Central memory CD8-positive, alpha-beta T cell (primary cell): ENCODE measurements around the gene ANKS1B.
"Not testable (repeated sequence)": the region's sequence is repeated elsewhere in the genome, so short reads cannot be mapped to it uniquely, and the experiment has no call there.

Experiments
- ATAC-seq: fragments of 150-1000 bp; cut with Tn5 transposase; replicated peaks from 2 replicates; pipeline ENCODE4 v1.10.0; 2022; ENCODE audit warnings: mild to moderate bottlenecking, moderate FRiP score, moderate number of reproducible peaks; ENCODE audit not compliant: poor library complexity, severe bottlenecking; ENCODE audit errors: extremely low read depth
- DNase-seq, 2 donors: peaks; one replicate each; pipeline ENCODE4 v3.0.0; 2021; ENCODE audit warnings: low spot score in 2 of 2
- H3K27ac Mint-ChIP-seq: one replicate; pipeline ENCODE4 v1.8.0; 2022; ENCODE audit warnings: low read depth, mild to moderate bottlenecking, moderate library complexity, mixed read lengths
- H3K27me3 Mint-ChIP-seq: one replicate; pipeline ENCODE4 v1.8.0; 2022; ENCODE audit warnings: mixed read lengths
- H3K36me3 Mint-ChIP-seq: one replicate; pipeline ENCODE4 v1.8.0; 2022; ENCODE audit warnings: mild to moderate bottlenecking, moderate library complexity, mixed read lengths; ENCODE audit not compliant: insufficient read depth
- H3K4me1 Mint-ChIP-seq: one replicate; pipeline ENCODE4 v1.8.0; 2022; ENCODE audit warnings: mixed read lengths
- H3K4me3 Mint-ChIP-seq: one replicate; pipeline ENCODE4 v1.8.0; 2022; ENCODE audit warnings: mild to moderate bottlenecking, moderate library complexity, mixed read lengths
- H3K9me3 Mint-ChIP-seq: one replicate; pipeline ENCODE4 v1.8.0; 2022; ENCODE audit warnings: mixed read lengths

The ANKS1B gene

DNA sequence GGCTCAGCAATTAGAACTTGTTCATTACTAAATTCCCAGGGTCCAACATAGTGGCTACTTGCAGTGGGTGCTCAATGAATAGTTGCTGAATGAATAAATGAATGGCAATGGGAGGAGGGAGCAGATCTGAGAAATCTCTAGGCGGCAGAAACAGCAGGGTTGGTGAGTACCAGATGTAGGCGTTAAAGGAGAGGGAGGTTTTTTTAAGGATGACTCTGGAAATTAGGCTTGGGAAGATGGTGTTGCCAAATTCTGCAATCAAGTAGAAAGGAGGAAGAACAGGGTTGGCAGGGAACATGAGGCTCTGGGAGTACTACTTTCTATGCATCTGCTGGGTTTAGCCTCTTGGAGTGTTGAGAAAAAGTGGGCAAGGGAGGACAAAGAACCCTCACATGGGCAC is 1132.6 kb downstream of the ANKS1B start:
- Mint-ChIP-seq H3K9me3 (no peaks in the 10 kb centered on the region), H3K27ac (no peak overlapping the region), H3K4me3 (no peak overlapping the region), H3K27me3 (peaks cover 30% of the 10 kb centered on the region), H3K4me1 (no peaks in the 10 kb centered on the region), H3K36me3 (no peaks in the 10 kb centered on the region)
- DNase-seq (no peak), ATAC-seq (no peak)

- Mint-ChIP-seq H3K4me3 (no peak overlapping the region), H3K27ac (no peak overlapping the region), H3K27me3 (peaks cover 17% of the 10 kb centered on the region), H3K9me3 (no peaks in the 10 kb centered on the region), H3K4me1 (no peaks in the 10 kb centered on the region), H3K36me3 (no peaks in the 10 kb centered on the region)
- ATAC-seq: no peak
- DNase-seq: no peak
These were observed 1137.5 kb downstream of the ANKS1B start for GRCh38 chr12:98847242-98847641.

DNA sequence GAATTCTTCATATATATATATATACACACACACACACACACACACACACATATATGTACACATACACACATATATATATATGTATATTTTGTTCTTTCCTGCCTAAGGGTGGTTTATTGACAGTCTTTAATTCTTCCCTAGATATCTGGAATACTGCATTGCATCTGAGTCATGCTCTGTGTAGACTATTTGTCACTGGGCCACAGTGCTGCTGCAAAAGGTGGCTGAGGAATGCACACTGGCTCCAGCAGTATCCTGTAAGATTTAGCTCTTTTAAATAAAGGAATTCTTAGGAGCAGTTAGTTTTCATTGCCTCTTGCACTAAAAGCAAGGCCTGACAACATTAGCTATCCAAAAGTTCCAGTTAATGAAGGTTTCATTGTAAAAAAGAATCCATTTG is 1138.8 kb downstream of the ANKS1B start:
- ATAC-seq (no peak), DNase-seq (no peak)
- no peaks in the 10 kb centered on the region for H3K4me1 Mint-ChIP-seq
- no peaks in the 10 kb centered on the region for H3K36me3 Mint-ChIP-seq
- peaks cover 5% of the 10 kb centered on the region for H3K27me3 Mint-ChIP-seq
- H3K4me3 Mint-ChIP-seq: no peak overlapping the region
- no peak overlapping the region for H3K27ac Mint-ChIP-seq
- H3K9me3 Mint-ChIP-seq: no peaks in the 10 kb centered on the region

DNA sequence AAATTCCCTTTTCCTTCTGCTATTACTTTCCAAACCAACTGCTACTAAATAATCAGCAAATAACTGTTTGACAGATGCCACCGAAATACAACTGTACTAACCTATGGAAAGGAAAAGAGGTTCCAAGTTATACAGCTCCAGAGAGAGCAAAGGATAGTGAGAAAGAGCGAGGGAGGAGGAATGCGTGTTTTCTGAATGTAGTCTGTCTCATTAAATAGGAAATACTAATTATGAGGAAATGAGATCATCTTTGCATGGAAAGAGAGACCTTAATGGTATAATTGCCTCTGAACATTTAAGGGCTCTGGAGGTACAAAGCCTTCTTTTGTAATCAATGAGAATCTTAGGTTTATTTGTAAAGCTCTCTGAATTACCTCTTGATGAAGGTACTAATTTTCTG is 1144.4 kb downstream of the ANKS1B start:
- DNase-seq (no peak), ATAC-seq (no peak)
- H3K36me3 Mint-ChIP-seq: no peaks in the 10 kb centered on the region
- no peaks in the 10 kb centered on the region for H3K4me1 Mint-ChIP-seq
- no peaks in the 10 kb centered on the region for H3K9me3 Mint-ChIP-seq
- peaks cover 42% of the 10 kb centered on the region for H3K27me3 Mint-ChIP-seq
- H3K27ac Mint-ChIP-seq: no peak overlapping the region
- H3K4me3 Mint-ChIP-seq: no peak overlapping the region

DNA sequence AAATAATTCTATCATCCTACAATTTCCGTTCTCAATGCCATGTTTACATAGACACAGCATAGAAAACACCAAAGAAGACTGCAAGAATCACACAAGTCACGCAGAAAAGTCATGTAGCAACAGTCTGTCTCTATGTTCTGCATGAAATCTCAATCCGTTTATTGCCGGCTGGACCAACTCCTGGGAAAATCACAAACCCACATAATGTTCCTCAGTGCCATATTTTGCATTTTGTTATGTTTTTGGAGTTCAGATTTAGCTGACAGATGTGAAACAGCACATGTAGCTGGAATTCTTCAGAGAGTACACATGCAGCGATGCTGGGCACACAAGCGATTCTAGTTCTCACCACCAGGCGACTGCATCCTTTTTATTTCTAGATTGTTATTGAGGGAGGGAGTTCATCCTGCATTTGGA is 1146.5 kb downstream of the ANKS1B start:
- H3K27ac Mint-ChIP-seq: no peak overlapping the region
- no peaks in the 10 kb centered on the region for H3K36me3 Mint-ChIP-seq
- DNase-seq (no peak), ATAC-seq (no peak)
- no peak overlapping the region for H3K4me3 Mint-ChIP-seq
- H3K4me1 Mint-ChIP-seq: no peaks in the 10 kb centered on the region
- H3K27me3 Mint-ChIP-seq: peaks cover 62% of the 10 kb centered on the region
- H3K9me3 Mint-ChIP-seq: no peaks in the 10 kb centered on the region

DNA sequence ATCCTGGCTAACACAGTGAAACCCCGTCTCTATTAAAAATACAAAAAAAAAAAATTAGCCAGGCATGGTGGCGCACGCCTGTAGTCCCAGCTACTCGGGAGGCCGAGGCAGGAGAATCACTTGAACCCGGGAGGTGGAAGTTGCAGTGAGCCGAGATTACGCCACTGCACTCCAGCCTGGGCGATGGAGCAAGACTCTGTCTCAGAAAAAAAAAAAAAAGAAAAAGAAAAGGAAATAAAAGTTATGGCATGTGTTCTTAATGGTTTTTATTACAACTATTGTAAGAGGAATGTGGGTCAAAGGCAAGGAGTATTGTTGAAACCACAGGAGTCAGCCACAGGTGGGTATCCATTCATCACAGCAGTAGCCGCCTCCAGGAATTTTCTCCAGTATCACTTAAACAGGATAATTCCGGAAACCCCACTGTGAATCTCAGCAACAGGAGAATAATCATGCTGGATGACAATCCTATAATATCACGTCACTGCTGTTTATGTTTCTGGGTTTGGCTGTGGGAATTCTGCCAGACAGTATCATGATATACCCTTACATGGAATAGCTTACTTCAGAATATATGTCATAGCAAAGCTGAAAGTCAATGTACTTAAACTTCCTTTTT is 1147.5 kb downstream of the ANKS1B start:
- not testable (repeated sequence) for H3K27ac Mint-ChIP-seq, H3K36me3 Mint-ChIP-seq, H3K4me3 Mint-ChIP-seq, H3K4me1 Mint-ChIP-seq, ATAC-seq, H3K9me3 Mint-ChIP-seq, DNase-seq
- peaks cover 72% of the 10 kb centered on the region for H3K27me3 Mint-ChIP-seq

GRCh38 chr12:98830657-98831056 is 1154.1 kb downstream of the ANKS1B start:
- H3K4me1 Mint-ChIP-seq: no peaks in the 10 kb centered on the region
- no peak overlapping the region for H3K27ac Mint-ChIP-seq
- no peaks in the 10 kb centered on the region for H3K9me3 Mint-ChIP-seq
- ATAC-seq: no peak
- H3K36me3 Mint-ChIP-seq: no peaks in the 10 kb centered on the region
- DNase-seq: no peak
- H3K27me3 Mint-ChIP-seq: peaks cover 73% of the 10 kb centered on the region
- H3K4me3 Mint-ChIP-seq: no peak overlapping the region

DNA sequence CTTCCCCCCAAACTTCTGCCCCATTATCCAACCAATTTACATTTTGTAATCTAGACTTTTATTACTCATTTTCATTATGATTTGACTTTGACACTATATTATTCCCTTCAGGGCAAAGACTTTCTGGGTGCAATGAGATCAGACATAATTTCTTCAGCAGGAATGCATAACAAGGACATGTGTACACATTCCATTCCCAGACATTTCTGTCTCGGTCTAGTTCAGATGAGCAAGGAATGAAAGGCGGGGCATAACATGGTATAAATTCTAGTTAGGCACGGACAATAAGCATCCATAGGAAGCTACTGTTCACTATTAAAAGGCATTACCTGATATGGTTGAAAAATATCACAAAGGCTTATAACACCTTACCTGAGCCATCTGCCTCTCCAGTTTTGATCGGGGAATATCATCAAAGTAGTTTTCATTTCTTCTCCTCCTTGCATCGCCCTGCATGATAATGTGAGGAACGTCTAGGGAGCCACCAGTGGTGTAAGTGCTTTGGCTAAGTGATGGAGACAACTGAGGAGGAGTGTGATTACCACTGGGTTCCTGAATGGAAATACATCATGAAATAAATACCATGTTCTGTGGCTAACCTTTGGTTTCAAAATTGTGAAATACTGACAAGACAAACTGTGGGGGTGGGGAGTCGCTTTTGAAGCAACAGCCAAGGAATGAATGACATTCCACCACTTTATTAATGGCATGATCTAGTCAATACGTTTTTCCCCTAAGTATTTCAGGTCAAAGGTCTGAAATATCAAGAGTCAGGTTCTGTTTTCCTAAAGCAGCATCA is 1155.7 kb downstream of the ANKS1B start:
- Mint-ChIP-seq H3K36me3 (no peaks in the 10 kb centered on the region), H3K27me3 (peaks cover 57% of the 10 kb centered on the region), H3K4me3 (no peak overlapping the region), H3K9me3 (no peaks in the 10 kb centered on the region), H3K27ac (no peak overlapping the region), H3K4me1 (no peaks in the 10 kb centered on the region)
- ATAC-seq (no peak), DNase-seq (no peak)

DNA sequence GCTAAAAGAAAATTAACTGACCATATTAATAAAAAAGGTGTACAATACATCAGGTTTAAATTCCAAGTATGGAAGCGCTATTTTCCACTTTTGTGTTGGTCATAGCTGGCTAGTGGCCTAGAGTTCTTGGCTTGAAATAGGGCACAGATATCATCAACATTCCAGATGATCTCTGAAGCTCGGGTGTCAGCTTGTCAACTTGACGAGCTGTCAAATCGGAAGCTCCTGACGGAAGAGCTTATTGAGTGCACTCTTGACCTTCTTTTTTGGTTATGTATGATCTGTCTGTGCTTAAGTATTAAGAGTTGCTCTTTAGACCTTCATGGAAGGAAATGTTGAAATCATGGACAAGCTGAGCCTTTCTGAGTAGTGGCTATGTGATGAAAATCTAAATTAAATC is 1161.7 kb downstream of the ANKS1B start:
- H3K36me3 Mint-ChIP-seq: no peaks in the 10 kb centered on the region
- no peak overlapping the region for H3K4me3 Mint-ChIP-seq
- peaks cover 27% of the 10 kb centered on the region for H3K27me3 Mint-ChIP-seq
- H3K27ac Mint-ChIP-seq: no peak overlapping the region
- no peaks in the 10 kb centered on the region for H3K4me1 Mint-ChIP-seq
- no peaks in the 10 kb centered on the region for H3K9me3 Mint-ChIP-seq
- DNase-seq (no peak), ATAC-seq (no peak)

- ATAC-seq: no peak
- Mint-ChIP-seq H3K36me3 (no peaks in the 10 kb centered on the region), H3K9me3 (no peaks in the 10 kb centered on the region), H3K4me1 (no peaks in the 10 kb centered on the region), H3K27ac (no peak overlapping the region), H3K27me3 (peaks cover 25% of the 10 kb centered on the region), H3K4me3 (no peak overlapping the region)
- no peak for DNase-seq
These were observed 1162.9 kb downstream of the ANKS1B start for GRCh38 chr12:98821866-98822265.

DNA sequence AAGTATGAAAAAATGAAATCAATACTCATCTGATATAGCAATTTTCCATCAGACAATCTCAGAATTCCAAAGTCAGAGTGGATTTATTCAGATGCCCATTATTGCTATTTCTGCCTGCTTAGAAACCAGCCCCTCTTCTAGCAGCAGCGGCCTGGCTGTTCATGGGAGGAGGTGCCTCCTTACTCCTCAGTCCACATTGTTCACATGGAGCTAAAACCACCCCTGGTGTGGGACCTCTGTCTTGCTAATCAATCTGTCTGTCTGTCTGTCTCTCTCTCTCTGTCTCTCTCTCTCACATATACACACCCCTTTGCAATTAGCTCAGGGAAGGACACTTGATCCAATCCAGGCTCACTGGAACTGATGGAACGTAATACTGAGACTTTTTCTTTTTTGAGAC is 1163.5 kb downstream of the ANKS1B start:
- H3K4me3 Mint-ChIP-seq: no peak overlapping the region
- no peak overlapping the region for H3K27ac Mint-ChIP-seq
- ATAC-seq: no peak

DNA sequence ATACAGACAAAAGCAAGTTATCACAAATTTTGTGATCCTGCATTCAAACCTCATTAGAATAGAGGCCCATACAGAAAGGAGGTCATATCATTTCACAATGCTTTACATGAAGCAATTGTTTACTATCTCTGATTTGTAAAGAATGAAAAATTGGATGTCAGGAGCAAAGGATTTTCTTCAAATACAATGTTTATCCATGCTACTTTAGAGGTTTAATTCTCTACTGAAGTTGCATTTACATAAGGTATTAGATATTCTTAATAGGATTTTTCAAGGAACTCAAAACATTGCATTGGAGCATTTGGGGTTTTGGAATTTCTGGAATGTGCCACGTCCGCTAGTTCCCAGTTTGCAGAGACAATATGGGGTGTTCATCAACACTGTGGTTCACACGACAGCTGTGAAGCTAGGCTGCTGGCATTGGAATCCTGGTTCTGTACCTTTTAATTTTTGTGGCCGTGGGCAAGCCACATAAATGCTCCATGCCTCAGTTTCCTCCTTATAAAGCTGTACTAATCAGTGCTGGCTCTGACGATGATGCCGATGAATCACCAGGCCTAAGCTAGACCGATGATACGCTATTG is 1164.8 kb downstream of the ANKS1B start:
- no peak overlapping the region for H3K27ac Mint-ChIP-seq
- H3K27me3 Mint-ChIP-seq: peaks cover 35% of the 10 kb centered on the region
- DNase-seq (no peak), ATAC-seq (no peak)
- no peaks in the 10 kb centered on the region for H3K9me3 Mint-ChIP-seq
- no peaks in the 10 kb centered on the region for H3K4me1 Mint-ChIP-seq
- H3K4me3 Mint-ChIP-seq: no peak overlapping the region
- H3K36me3 Mint-ChIP-seq: no peaks in the 10 kb centered on the region

More for the DNA sequence above, 1163.5 kb downstream of the ANKS1B start:
- no peaks in the 10 kb centered on the region for H3K36me3 Mint-ChIP-seq
- H3K4me1 Mint-ChIP-seq: no peaks in the 10 kb centered on the region
- H3K9me3 Mint-ChIP-seq: no peaks in the 10 kb centered on the region
- DNase-seq: no peak
- peaks cover 22% of the 10 kb centered on the region for H3K27me3 Mint-ChIP-seq

DNA sequence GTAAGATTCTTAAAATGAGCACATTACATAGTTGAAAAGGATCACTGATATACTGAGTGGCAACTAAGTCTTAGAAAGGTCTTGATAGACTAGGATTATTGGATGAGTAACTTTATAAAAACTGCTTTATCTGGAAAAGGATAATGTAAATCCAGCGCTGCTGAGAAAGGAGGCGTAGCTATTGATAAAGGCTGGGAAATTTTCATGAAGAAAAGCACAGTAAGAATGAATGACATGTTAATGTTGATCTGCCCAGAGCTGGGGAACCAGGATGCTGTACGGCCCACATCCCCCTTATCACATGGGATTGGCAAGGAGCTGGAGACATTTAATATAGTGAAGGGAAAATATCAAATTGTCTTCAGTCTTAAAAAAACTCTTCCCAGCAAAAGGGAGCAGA is 1165.7 kb downstream of the ANKS1B start:
- no peak overlapping the region for H3K27ac Mint-ChIP-seq
- peaks cover 44% of the 10 kb centered on the region for H3K27me3 Mint-ChIP-seq
- H3K36me3 Mint-ChIP-seq: no peaks in the 10 kb centered on the region
- no peak overlapping the region for H3K4me3 Mint-ChIP-seq
- no peaks in the 10 kb centered on the region for H3K4me1 Mint-ChIP-seq
- DNase-seq: no peak
- no peak for ATAC-seq
- no peaks in the 10 kb centered on the region for H3K9me3 Mint-ChIP-seq
